ENCODE measurements around the gene SPRR5. TPM values are rescaled to one million over a fixed set of nuclear protein-coding genes. Genes with fewer than 3 reads are reported as not detected.

Gene SPRR5
- total and polyA plus RNA-seq, 2 experiments from 2014 or later = not detected

GRCh38 chr1:152940614-152941013, 6.4 kb upstream of the SPRR5 start:
- Histone ChIP-seq H3K4me3 (no peak overlapping the region), H2AFZ (no peak overlapping the region), H3K4me2 (no peak overlapping the region), H3K27me3 (ENCODE audit: insufficient read depth) (no peaks in the 10 kb centered on the region), H3K4me1 (ENCODE audit: insufficient read depth) (no peaks in the 10 kb centered on the region), H3F3A (replicated peaks; ENCODE audit: low read depth) (no peaks in the 10 kb centered on the region), H3K9me2 (ENCODE audit: insufficient read depth) (no peaks in the 10 kb centered on the region; the same call in 1 of the 2 replicates), H4K20me1 (replicated peaks; ENCODE audit: insufficient read depth) (no peaks in the 10 kb centered on the region), H3K36me3 (ENCODE audit: insufficient read depth) (no peaks in the 10 kb centered on the region), H3K79me2 (replicated peaks; ENCODE audit: insufficient read depth) (no peaks in the 10 kb centered on the region), H3K27ac (ENCODE audit: low read depth) (no peak overlapping the region)
- Mint-ChIP-seq H3K27ac (no peak overlapping the region), H3K27me3 (ENCODE audit: insufficient read depth, low read depth, poor library complexity) (peaks cover 7% of the 10 kb centered on the region), H3K4me3 (no peak overlapping the region), H3K9me3 (peaks cover 10% of the 10 kb centered on the region), H3K36me3 (ENCODE audit: low read depth) (no peaks in the 10 kb centered on the region; the same call in 2 of the 3 replicates), H3K4me1 (no peaks in the 10 kb centered on the region)
- ATAC-seq = no peak
- no peak for DNase-seq (ENCODE audit: low spot score)
- TF ChIP-seq CTCF (conservative IDR thresholded peaks at IDR 0.05; ENCODE audit: low read depth in 2 of 2) (no peak), STAT1 (IDR thresholded peaks at IDR 0.05; ENCODE audit: unreplicated experiment) (no peak), ZNF462 (CRISPR knock-in tag; IDR thresholded peaks at IDR 0.05) (no peak), EZH2phosphoT487 (IDR thresholded peaks at IDR 0.05; ENCODE audit: unreplicated experiment) (no peak), ZNF114 (CRISPR knock-in tag; IDR thresholded peaks at IDR 0.05) (no peak), CREB1 (CRISPR knock-in tag; IDR thresholded peaks at IDR 0.05; ENCODE audit: low read depth) (no peak), POLR2AphosphoS5 (IDR thresholded peaks at IDR 0.05; ENCODE audit: low read depth) (no peak), JUNB (IDR thresholded peaks at IDR 0.05; ENCODE audit: unreplicated experiment) (no peak), ZNF331 (CRISPR knock-in tag; IDR thresholded peaks at IDR 0.05; ENCODE audit: low read depth) (no peak), ETS1 (IDR thresholded peaks at IDR 0.05) (no peak), REST (IDR thresholded peaks at IDR 0.05; ENCODE audit: unreplicated experiment) (no peak), NANOG (IDR thresholded peaks at IDR 0.05; ENCODE audit: borderline replicate concordance) (no peak), EZH2 (IDR thresholded peaks at IDR 0.05; ENCODE audit: low read depth, unreplicated experiment) (no peak)

Measured in GM23338 (cell line).